Stimulated activated CD8-positive, alpha-beta memory T cell treated with anti-CD3 and anti-CD28 coated beads, Interleukin-7, amount 100 ng/mL, for 4 hours (primary cell): ENCODE data around the gene RAB4A.

Experiments
- DNase-seq, 2 donors: peaks; one replicate each; pipeline ENCODE4 v3.0.0-alpha.2; 2020; ENCODE audit warnings: low read depth in 2 of 2

RAB4A gene

GRCh38 chr1:229270547-229271447, at the start of gene RAB4A:
Gene RAB4A, plus strand, starts transcription at chr1:229271111. Its CDS starts 229 bp downstream, at chr1:229271340.
- DNase-seq, result peak; percentile 49 to 80

- no peak for DNase-seq
Measured at GRCh38 chr1:229222081-229222480, 48.8 kb upstream of the RAB4A start.

GRCh38 chr1:229223498-229223897, 47.4 kb upstream of the RAB4A start:
- DNase-seq, result no peak

GRCh38 chr1:229224308-229224707, 46.6 kb upstream of the RAB4A start:
- no peak for DNase-seq

- DNase-seq, result no peak
Measured at GRCh38 chr1:229225331-229225782, 45.6 kb upstream of the RAB4A start.

GRCh38 chr1:229226796-229227195, 44.1 kb upstream of the RAB4A start:
- DNase-seq, result no peak

- DNase-seq, result peak; percentile 66 to 67
Measured at GRCh38 chr1:229227298-229227919, 43.5 kb upstream of the RAB4A start.

GRCh38 chr1:229228522-229228921, 42.4 kb upstream of the RAB4A start:
- no peak for DNase-seq

- DNase-seq, result no peak
Measured at GRCh38 chr1:229229137-229229720, 41.7 kb upstream of the RAB4A start.

GRCh38 chr1:229229721-229230139, 41.2 kb upstream of the RAB4A start:
- no peak for DNase-seq

GRCh38 chr1:229230140-229230892, 40.6 kb upstream of the RAB4A start:
- DNase-seq, result no peak

GRCh38 chr1:229230893-229231753, 39.8 kb upstream of the RAB4A start:
- no peak for DNase-seq

- no peak for DNase-seq
Measured at GRCh38 chr1:229231754-229232119, 39.2 kb upstream of the RAB4A start.

- no peak for DNase-seq
Measured at GRCh38 chr1:229234870-229235472, 35.9 kb upstream of the RAB4A start.

- DNase-seq, result no peak
Measured at GRCh38 chr1:229237320-229237719, 33.6 kb upstream of the RAB4A start.

- no peak for DNase-seq
Measured at GRCh38 chr1:229238231-229238630, 32.7 kb upstream of the RAB4A start.

GRCh38 chr1:229238674-229239415, 32.1 kb upstream of the RAB4A start:
- no peak for DNase-seq

- DNase-seq, result no peak
Measured at GRCh38 chr1:229240532-229240931, 30.4 kb upstream of the RAB4A start.

GRCh38 chr1:229241390-229241789, 29.5 kb upstream of the RAB4A start:
- DNase-seq, result no peak

- DNase-seq, result no peak
Measured at GRCh38 chr1:229243638-229244037, 27.3 kb upstream of the RAB4A start.
